ENCODE measurements around the gene TMPRSS6.
"Not testable (repeated sequence)": the region's sequence is repeated elsewhere in the genome, so short reads cannot be mapped to it uniquely, and the experiment has no call there.

The TMPRSS6 gene

GRCh38 chr22:37071850-37072592, 37.5 kb downstream of the TMPRSS6 start:
- H3K27ac ChIP-seq (ENCODE audit: low read depth, low read length); H2BK15ac ChIP-seq (replicated peaks; ENCODE audit: low read depth); H3K79me2 ChIP-seq (ENCODE audit: control insufficient read depth, insufficient read depth, low read length); H3K23ac ChIP-seq (ENCODE audit: low read length); H3K4me3 ChIP-seq (ENCODE audit: low read length); H3K27me3 ChIP-seq (ENCODE audit: insufficient read depth, low read length, poor library complexity); H4K8ac ChIP-seq (ENCODE audit: low read depth, low read length); H2BK120ac ChIP-seq (ENCODE audit: low read depth, low read length); H3K9ac ChIP-seq (ENCODE audit: low read length); H3K4me1 ChIP-seq (ENCODE audit: control insufficient read depth, low read depth, low read length); DNase-seq; H3K4me2 ChIP-seq (ENCODE audit: low read length); H3K18ac ChIP-seq (ENCODE audit: low read length); H3K4ac ChIP-seq (ENCODE audit: low read depth, low read length); H3K79me1 ChIP-seq (ENCODE audit: low read length); H4K5ac ChIP-seq (ENCODE audit: low read length); H2AK5ac ChIP-seq (ENCODE audit: low read length); H2BK5ac ChIP-seq (ENCODE audit: low read length); H3K56ac ChIP-seq (ENCODE audit: low read length); H3K36me3 ChIP-seq (ENCODE audit: control insufficient read depth, insufficient read depth, low read length): not testable (repeated sequence)
- WGBS (ENCODE audit: extremely low coverage, insufficient coverage, low lambda C conversion rate) = 100% methylated on average over 4 of the region's 5 CpGs

- H2BK5ac ChIP-seq (ENCODE audit: low read length) = no peak overlapping the region
- H3K36me3 ChIP-seq (ENCODE audit: control insufficient read depth, insufficient read depth, low read length) = no peaks in the 10 kb centered on the region
- no peak overlapping the region for H2BK120ac ChIP-seq (ENCODE audit: low read depth, low read length)
- H2BK15ac ChIP-seq (replicated peaks; ENCODE audit: low read depth) = no peak overlapping the region
- H3K23ac ChIP-seq (ENCODE audit: low read length) = no peak overlapping the region
- peaks cover 2% of the 10 kb centered on the region for H3K27me3 ChIP-seq (ENCODE audit: insufficient read depth, low read length, poor library complexity)
- H4K8ac ChIP-seq (ENCODE audit: low read depth, low read length) = no peak overlapping the region
- H4K5ac ChIP-seq (ENCODE audit: low read length) = no peak overlapping the region
- H3K4me3 ChIP-seq (ENCODE audit: low read length) = no peak overlapping the region
- no peaks in the 10 kb centered on the region for H3K79me2 ChIP-seq (ENCODE audit: control insufficient read depth, insufficient read depth, low read length)
- no peak overlapping the region for H2AK5ac ChIP-seq (ENCODE audit: low read length)
- no peak for DNase-seq
- WGBS (ENCODE audit: extremely low coverage, insufficient coverage, low lambda C conversion rate) = no CpG with 5 or more reads among the region's 9 CpGs
- H3K18ac ChIP-seq (ENCODE audit: low read length) = no peak overlapping the region
- H3K4me2 ChIP-seq (ENCODE audit: low read length) = no peak overlapping the region
- H3K79me1 ChIP-seq (ENCODE audit: low read length) = no peaks in the 10 kb centered on the region
- no peak overlapping the region for H3K56ac ChIP-seq (ENCODE audit: low read length)
- no peak overlapping the region for H3K27ac ChIP-seq (ENCODE audit: low read depth, low read length)
- H3K9ac ChIP-seq (ENCODE audit: low read length) = no peak overlapping the region
- no peaks in the 10 kb centered on the region for H3K4me1 ChIP-seq (ENCODE audit: control insufficient read depth, low read depth, low read length)
- H3K4ac ChIP-seq (ENCODE audit: low read depth, low read length) = no peak overlapping the region
Measured at GRCh38 chr22:37070744-37071143, 38.8 kb downstream of the TMPRSS6 start.

GRCh38 chr22:37070334-37070733, 39.2 kb downstream of the TMPRSS6 start:
- H2BK120ac ChIP-seq (ENCODE audit: low read depth, low read length) = no peak overlapping the region
- H3K18ac ChIP-seq (ENCODE audit: low read length) = no peak overlapping the region
- no peaks in the 10 kb centered on the region for H3K36me3 ChIP-seq (ENCODE audit: control insufficient read depth, insufficient read depth, low read length)
- H2AK5ac ChIP-seq (ENCODE audit: low read length) = no peak overlapping the region
- no peak overlapping the region for H3K56ac ChIP-seq (ENCODE audit: low read length)
- no peak for DNase-seq
- no peak overlapping the region for H3K9ac ChIP-seq (ENCODE audit: low read length)
- no CpG with 5 or more reads among the region's 8 CpGs for WGBS (ENCODE audit: extremely low coverage, insufficient coverage, low lambda C conversion rate)
- no peak overlapping the region for H3K4me3 ChIP-seq (ENCODE audit: low read length)
- no peak overlapping the region for H2BK15ac ChIP-seq (replicated peaks; ENCODE audit: low read depth)
- H2BK5ac ChIP-seq (ENCODE audit: low read length) = no peak overlapping the region
- H4K5ac ChIP-seq (ENCODE audit: low read length) = no peak overlapping the region
- no peak overlapping the region for H3K23ac ChIP-seq (ENCODE audit: low read length)
- H3K79me2 ChIP-seq (ENCODE audit: control insufficient read depth, insufficient read depth, low read length) = no peaks in the 10 kb centered on the region
- H3K4me2 ChIP-seq (ENCODE audit: low read length) = no peak overlapping the region
- H3K27ac ChIP-seq (ENCODE audit: low read depth, low read length) = no peak overlapping the region
- no peak overlapping the region for H4K8ac ChIP-seq (ENCODE audit: low read depth, low read length)
- no peak overlapping the region for H3K4ac ChIP-seq (ENCODE audit: low read depth, low read length)
- H3K79me1 ChIP-seq (ENCODE audit: low read length) = no peaks in the 10 kb centered on the region
- H3K27me3 ChIP-seq (ENCODE audit: insufficient read depth, low read length, poor library complexity) = peaks cover 2% of the 10 kb centered on the region
- no peaks in the 10 kb centered on the region for H3K4me1 ChIP-seq (ENCODE audit: control insufficient read depth, low read depth, low read length)

GRCh38 chr22:37069719-37070118, 39.8 kb downstream of the TMPRSS6 start:
- no peak overlapping the region for H3K18ac ChIP-seq (ENCODE audit: low read length)
- no peak overlapping the region for H2AK5ac ChIP-seq (ENCODE audit: low read length)
- no peaks in the 10 kb centered on the region for H3K4me1 ChIP-seq (ENCODE audit: control insufficient read depth, low read depth, low read length)
- H3K79me1 ChIP-seq (ENCODE audit: low read length) = no peaks in the 10 kb centered on the region
- no peak overlapping the region for H2BK5ac ChIP-seq (ENCODE audit: low read length)
- H3K4ac ChIP-seq (ENCODE audit: low read depth, low read length) = no peak overlapping the region
- H3K4me2 ChIP-seq (ENCODE audit: low read length) = no peak overlapping the region
- no peak overlapping the region for H3K4me3 ChIP-seq (ENCODE audit: low read length)
- no peak for DNase-seq
- H3K27ac ChIP-seq (ENCODE audit: low read depth, low read length) = no peak overlapping the region
- no peaks in the 10 kb centered on the region for H3K79me2 ChIP-seq (ENCODE audit: control insufficient read depth, insufficient read depth, low read length)
- no CpG with 5 or more reads among the region's 9 CpGs for WGBS (ENCODE audit: extremely low coverage, insufficient coverage, low lambda C conversion rate)
- no peak overlapping the region for H4K8ac ChIP-seq (ENCODE audit: low read depth, low read length)
- H2BK15ac ChIP-seq (replicated peaks; ENCODE audit: low read depth) = no peak overlapping the region
- no peaks in the 10 kb centered on the region for H3K36me3 ChIP-seq (ENCODE audit: control insufficient read depth, insufficient read depth, low read length)
- H2BK120ac ChIP-seq (ENCODE audit: low read depth, low read length) = no peak overlapping the region
- no peak overlapping the region for H3K56ac ChIP-seq (ENCODE audit: low read length)
- H3K23ac ChIP-seq (ENCODE audit: low read length) = no peak overlapping the region
- no peak overlapping the region for H4K5ac ChIP-seq (ENCODE audit: low read length)
- peaks cover 2% of the 10 kb centered on the region for H3K27me3 ChIP-seq (ENCODE audit: insufficient read depth, low read length, poor library complexity)
- no peak overlapping the region for H3K9ac ChIP-seq (ENCODE audit: low read length)

- no peak overlapping the region for H2AK5ac ChIP-seq (ENCODE audit: low read length)
- H3K27ac ChIP-seq (ENCODE audit: low read depth, low read length) = no peak overlapping the region
- no peak overlapping the region for H3K18ac ChIP-seq (ENCODE audit: low read length)
- peak overlapping the region; percentile 63 for H3K56ac ChIP-seq (ENCODE audit: low read length)
- H3K4ac ChIP-seq (ENCODE audit: low read depth, low read length) = no peak overlapping the region
- H3K79me1 ChIP-seq (ENCODE audit: low read length) = no peaks in the 10 kb centered on the region
- no peak overlapping the region for H3K4me2 ChIP-seq (ENCODE audit: low read length)
- H3K27me3 ChIP-seq (ENCODE audit: insufficient read depth, low read length, poor library complexity) = peaks cover 2% of the 10 kb centered on the region
- H3K79me2 ChIP-seq (ENCODE audit: control insufficient read depth, insufficient read depth, low read length) = no peaks in the 10 kb centered on the region
- H4K5ac ChIP-seq (ENCODE audit: low read length) = no peak overlapping the region
- no peak overlapping the region for H4K8ac ChIP-seq (ENCODE audit: low read depth, low read length)
- no peak overlapping the region for H2BK5ac ChIP-seq (ENCODE audit: low read length)
- H2BK120ac ChIP-seq (ENCODE audit: low read depth, low read length) = no peak overlapping the region
- H3K36me3 ChIP-seq (ENCODE audit: control insufficient read depth, insufficient read depth, low read length) = no peaks in the 10 kb centered on the region
- no peak overlapping the region for H3K23ac ChIP-seq (ENCODE audit: low read length)
- no peaks in the 10 kb centered on the region for H3K4me1 ChIP-seq (ENCODE audit: control insufficient read depth, low read depth, low read length)
- H3K4me3 ChIP-seq (ENCODE audit: low read length) = no peak overlapping the region
- no peak overlapping the region for H3K9ac ChIP-seq (ENCODE audit: low read length)
- no peak for DNase-seq
- no peak overlapping the region for H2BK15ac ChIP-seq (replicated peaks; ENCODE audit: low read depth)
- no CpG with 5 or more reads among the region's 11 CpGs for WGBS (ENCODE audit: extremely low coverage, insufficient coverage, low lambda C conversion rate)
Measured at GRCh38 chr22:37069319-37069718, 40.2 kb downstream of the TMPRSS6 start.

- H3K9ac ChIP-seq (ENCODE audit: low read length) = peak overlapping the region; percentile 47
- H2BK5ac ChIP-seq (ENCODE audit: low read length) = no peak overlapping the region
- H3K27me3 ChIP-seq (ENCODE audit: insufficient read depth, low read length, poor library complexity) = peaks cover 2% of the 10 kb centered on the region
- DNase-seq = peak; percentile 66
- H4K8ac ChIP-seq (ENCODE audit: low read depth, low read length) = no peak overlapping the region
- H3K56ac ChIP-seq (ENCODE audit: low read length) = peak overlapping the region; percentile 63
- no peak overlapping the region for H3K23ac ChIP-seq (ENCODE audit: low read length)
- H3K79me1 ChIP-seq (ENCODE audit: low read length) = no peaks in the 10 kb centered on the region
- H3K4me3 ChIP-seq (ENCODE audit: low read length) = no peak overlapping the region
- no peak overlapping the region for H2BK120ac ChIP-seq (ENCODE audit: low read depth, low read length)
- no peak overlapping the region for H3K18ac ChIP-seq (ENCODE audit: low read length)
- H3K4me2 ChIP-seq (ENCODE audit: low read length) = peak overlapping the region; percentile 1
- no peak overlapping the region for H4K5ac ChIP-seq (ENCODE audit: low read length)
- no peaks in the 10 kb centered on the region for H3K36me3 ChIP-seq (ENCODE audit: control insufficient read depth, insufficient read depth, low read length)
- no peaks in the 10 kb centered on the region for H3K4me1 ChIP-seq (ENCODE audit: control insufficient read depth, low read depth, low read length)
- H3K79me2 ChIP-seq (ENCODE audit: control insufficient read depth, insufficient read depth, low read length) = no peaks in the 10 kb centered on the region
- no peak overlapping the region for H3K27ac ChIP-seq (ENCODE audit: low read depth, low read length)
- no peak overlapping the region for H2AK5ac ChIP-seq (ENCODE audit: low read length)
- H3K4ac ChIP-seq (ENCODE audit: low read depth, low read length) = no peak overlapping the region
- WGBS (ENCODE audit: extremely low coverage, insufficient coverage, low lambda C conversion rate) = no CpG with 5 or more reads among the region's 36 CpGs
- no peak overlapping the region for H2BK15ac ChIP-seq (replicated peaks; ENCODE audit: low read depth)
Measured at GRCh38 chr22:37068859-37069258, 40.7 kb downstream of the TMPRSS6 start.
